Mesendoderm (in vitro differentiated cells): ENCODE data around the gene SETD5.

Experiments used
- DNase-seq: peaks from one replicate; pipeline ENCODE4 v3.0.0; 2013
- H2AK5ac ChIP-seq: 2 replicates; pipeline ENCODE4 v1.6.1; 2013; ENCODE audit warnings: low read length, inconsistent platforms
- H2BK120ac ChIP-seq: 2 replicates; pipeline ENCODE4 v1.6.1; 2013; ENCODE audit warnings: low read depth, mild to moderate bottlenecking, low read length, moderate library complexity, mixed read lengths
- H2BK15ac ChIP-seq: replicated peaks from 2 replicates; pipeline ENCODE4 v1.6.1; 2013; ENCODE audit warnings: low read depth, mild to moderate bottlenecking, moderate library complexity
- H2BK5ac ChIP-seq: 2 replicates; pipeline ENCODE4 v1.6.1; 2013; ENCODE audit warnings: low read length, inconsistent platforms
- H3K18ac ChIP-seq: 2 replicates; pipeline ENCODE4 v1.6.1; 2013; ENCODE audit warnings: mild to moderate bottlenecking, low read length, mixed read lengths
- H3K23ac ChIP-seq: one replicate; pipeline ENCODE4 v1.6.1; 2013; ENCODE audit warnings: low read length
- H3K27ac ChIP-seq: 2 replicates; pipeline ENCODE4 v1.5.1; 2013; ENCODE audit warnings: low read depth, mild to moderate bottlenecking, inconsistent platforms, low read length, moderate library complexity
- H3K27me3 ChIP-seq: 2 replicates; pipeline ENCODE4 v1.6.1; 2013; ENCODE audit warnings: low read length, control low read depth, mild to moderate bottlenecking, inconsistent platforms; ENCODE audit not compliant: insufficient read depth, poor library complexity
- H3K36me3 ChIP-seq: 2 replicates; pipeline ENCODE4 v1.6.1; 2013; ENCODE audit warnings: low read length, inconsistent platforms; ENCODE audit not compliant: control insufficient read depth, insufficient read depth
- H3K4ac ChIP-seq: one replicate; pipeline ENCODE4 v1.6.1; 2013; ENCODE audit warnings: low read depth, mild to moderate bottlenecking, low read length, moderate library complexity
- H3K4me1 ChIP-seq: 2 replicates; pipeline ENCODE4 v1.6.1; 2013; ENCODE audit warnings: low read depth, low read length, inconsistent platforms; ENCODE audit not compliant: control insufficient read depth
- H3K4me2 ChIP-seq: 2 replicates; pipeline ENCODE4 v1.6.1; 2013; ENCODE audit warnings: low read length
- H3K4me3 ChIP-seq: 2 replicates; pipeline ENCODE4 v1.5.1; 2013; ENCODE audit warnings: mild to moderate bottlenecking, low read length
- H3K56ac ChIP-seq: one replicate; pipeline ENCODE4 v1.6.1; 2013; ENCODE audit warnings: low read length
- H3K79me1 ChIP-seq: 2 replicates; pipeline ENCODE4 v1.6.1; 2013; ENCODE audit warnings: low read length, inconsistent platforms
- H3K79me2 ChIP-seq: 2 replicates; pipeline ENCODE4 v1.6.1; 2013; ENCODE audit warnings: mild to moderate bottlenecking, low read length; ENCODE audit not compliant: control insufficient read depth, insufficient read depth
- H3K9ac ChIP-seq: 2 replicates; pipeline ENCODE4 v1.6.1; 2013; ENCODE audit warnings: low read length, inconsistent platforms
- H4K5ac ChIP-seq: one replicate; pipeline ENCODE4 v1.6.1; 2013; ENCODE audit warnings: low read length
- H4K8ac ChIP-seq: one replicate; pipeline ENCODE4 v1.6.1; 2013; ENCODE audit warnings: low read depth, mild to moderate bottlenecking, control low read depth, low read length, moderate library complexity
- WGBS: extraction: QIAGEN DNeasy Blood & Tissue Kit; methylation state at CpG from one replicate; pipeline ENCODE4 v1.1.7; 2013; ENCODE audit warnings: low lambda C conversion rate, missing lambda C conversion rate; ENCODE audit not compliant: insufficient coverage; ENCODE audit errors: extremely low coverage; 5-methylcytosine and 5-hydroxymethylcytosine counted together

The SETD5 gene

GRCh38 chr3:9412293-9412692 is 14.9 kb downstream of the SETD5 start:
- Histone ChIP-seq H3K79me1 (no peaks in the 10 kb centered on the region), H4K5ac (no peak overlapping the region), H2BK5ac (no peak overlapping the region), H2BK120ac (no peak overlapping the region), H3K9ac (no peak overlapping the region), H3K79me2 (peaks cover 81% of the 10 kb centered on the region), H3K36me3 (no peaks in the 10 kb centered on the region), H3K27me3 (no peaks in the 10 kb centered on the region), H3K4me3 (no peak overlapping the region), H4K8ac (no peak overlapping the region), H3K4me2 (no peak overlapping the region), H3K4ac (no peak overlapping the region), H2BK15ac (no peak overlapping the region), H3K27ac (no peak overlapping the region), H3K56ac (no peak overlapping the region), H2AK5ac (no peak overlapping the region), H3K18ac (no peak overlapping the region), H3K4me1 (no peaks in the 10 kb centered on the region), H3K23ac (no peak overlapping the region)
- WGBS: no CpG with 5 or more reads among the region's 1 CpG
- no peak for DNase-seq

DNA sequence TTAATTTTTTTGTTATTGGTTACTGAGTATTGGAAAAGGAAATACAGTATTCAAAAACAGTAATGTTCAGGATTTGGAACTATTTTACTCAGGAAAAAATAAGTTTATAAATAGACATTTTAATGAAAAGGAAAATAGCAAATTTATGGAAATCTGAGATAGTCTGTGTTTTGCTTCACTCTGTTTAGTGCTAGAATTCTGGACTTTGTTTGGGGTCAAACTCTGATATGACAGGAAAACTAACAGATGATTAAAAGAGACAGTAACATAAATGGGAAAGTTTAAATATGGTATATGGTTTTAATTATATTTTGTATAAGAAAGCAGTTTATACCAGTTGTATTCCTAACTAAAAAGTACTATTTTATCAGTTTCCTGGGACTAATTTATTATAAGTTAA is 17.4 kb downstream of the SETD5 start:
- Histone ChIP-seq H3K4me1 (no peaks in the 10 kb centered on the region), H2BK15ac (no peak overlapping the region), H2AK5ac (no peak overlapping the region), H3K18ac (no peak overlapping the region), H3K4me3 (no peak overlapping the region), H3K36me3 (no peaks in the 10 kb centered on the region), H3K79me2 (peaks cover 75% of the 10 kb centered on the region), H3K56ac (no peak overlapping the region), H3K4ac (no peak overlapping the region), H3K27ac (no peak overlapping the region), H2BK5ac (no peak overlapping the region), H2BK120ac (no peak overlapping the region), H3K27me3 (no peaks in the 10 kb centered on the region), H3K4me2 (no peak overlapping the region), H4K5ac (no peak overlapping the region), H3K23ac (no peak overlapping the region), H3K9ac (no peak overlapping the region), H3K79me1 (no peaks in the 10 kb centered on the region), H4K8ac (no peak overlapping the region)
- no peak for DNase-seq

DNA sequence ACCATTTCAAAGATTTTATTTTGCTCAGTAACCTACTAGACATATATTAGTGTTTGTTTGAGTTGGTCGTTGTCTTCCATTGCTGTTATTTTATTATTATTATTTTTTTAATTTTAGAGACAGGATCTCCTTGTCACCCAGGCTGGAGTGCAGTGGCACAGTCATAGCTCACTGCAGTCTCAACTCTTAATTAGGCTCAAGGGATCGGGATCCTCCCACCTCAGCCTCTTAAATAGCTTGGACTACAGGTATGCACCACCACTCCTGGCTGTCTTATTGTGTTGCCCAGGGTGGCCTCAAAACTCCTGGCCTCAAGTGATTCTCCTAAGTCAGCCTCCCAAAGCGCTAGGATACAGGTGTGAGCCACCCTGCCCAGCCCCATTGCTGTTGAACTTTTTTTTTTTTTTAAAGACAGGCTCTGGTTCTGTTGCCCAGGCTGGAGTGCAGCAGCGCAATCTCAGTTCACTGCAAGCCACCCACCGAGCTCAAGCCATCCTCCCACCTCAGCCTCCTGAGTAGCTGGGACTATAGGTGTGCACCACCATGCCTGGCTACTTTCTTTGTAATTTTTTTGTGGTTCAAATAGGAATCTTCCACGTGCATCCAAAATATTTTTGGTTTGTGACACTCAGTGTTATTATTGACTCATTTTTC is 18.2 kb downstream of the SETD5 start:
- Histone ChIP-seq H3K27me3 (no peaks in the 10 kb centered on the region), H3K4me1 (no peaks in the 10 kb centered on the region), H3K79me2 (peaks cover 72% of the 10 kb centered on the region), H3K56ac (no peak overlapping the region), H2BK5ac (no peak overlapping the region), H3K27ac (no peak overlapping the region), H3K18ac (no peak overlapping the region), H4K5ac (no peak overlapping the region), H3K9ac (no peak overlapping the region), H2BK120ac (no peak overlapping the region), H3K79me1 (no peaks in the 10 kb centered on the region), H2AK5ac (no peak overlapping the region), H3K36me3 (no peaks in the 10 kb centered on the region), H3K4ac (no peak overlapping the region), H3K4me2 (no peak overlapping the region), H4K8ac (no peak overlapping the region), H3K23ac (no peak overlapping the region), H3K4me3 (no peak overlapping the region), H2BK15ac (no peak overlapping the region)
- DNase-seq: no peak
- no CpG with 5 or more reads among the region's 6 CpGs for WGBS

- H2BK5ac ChIP-seq: no peak overlapping the region
- no peak overlapping the region for H2AK5ac ChIP-seq
- no peaks in the 10 kb centered on the region for H3K4me1 ChIP-seq
- WGBS: no CpG with 5 or more reads among the region's 3 CpGs
- H3K36me3 ChIP-seq: no peaks in the 10 kb centered on the region
- H3K27ac ChIP-seq: no peak overlapping the region
- H3K79me1 ChIP-seq: no peaks in the 10 kb centered on the region
- no peak overlapping the region for H3K4me3 ChIP-seq
- H2BK120ac ChIP-seq: no peak overlapping the region
- no peak overlapping the region for H3K23ac ChIP-seq
- no peak overlapping the region for H3K56ac ChIP-seq
- H3K9ac ChIP-seq: no peak overlapping the region
- no peak overlapping the region for H4K5ac ChIP-seq
- no peak for DNase-seq
- no peaks in the 10 kb centered on the region for H3K27me3 ChIP-seq
- no peak overlapping the region for H3K4me2 ChIP-seq
- no peak overlapping the region for H3K18ac ChIP-seq
- peaks cover 73% of the 10 kb centered on the region for H3K79me2 ChIP-seq
- H2BK15ac ChIP-seq: no peak overlapping the region
- H4K8ac ChIP-seq: no peak overlapping the region
- H3K4ac ChIP-seq: no peak overlapping the region
These were observed 18.8 kb downstream of the SETD5 start for GRCh38 chr3:9416139-9416780.

DNA sequence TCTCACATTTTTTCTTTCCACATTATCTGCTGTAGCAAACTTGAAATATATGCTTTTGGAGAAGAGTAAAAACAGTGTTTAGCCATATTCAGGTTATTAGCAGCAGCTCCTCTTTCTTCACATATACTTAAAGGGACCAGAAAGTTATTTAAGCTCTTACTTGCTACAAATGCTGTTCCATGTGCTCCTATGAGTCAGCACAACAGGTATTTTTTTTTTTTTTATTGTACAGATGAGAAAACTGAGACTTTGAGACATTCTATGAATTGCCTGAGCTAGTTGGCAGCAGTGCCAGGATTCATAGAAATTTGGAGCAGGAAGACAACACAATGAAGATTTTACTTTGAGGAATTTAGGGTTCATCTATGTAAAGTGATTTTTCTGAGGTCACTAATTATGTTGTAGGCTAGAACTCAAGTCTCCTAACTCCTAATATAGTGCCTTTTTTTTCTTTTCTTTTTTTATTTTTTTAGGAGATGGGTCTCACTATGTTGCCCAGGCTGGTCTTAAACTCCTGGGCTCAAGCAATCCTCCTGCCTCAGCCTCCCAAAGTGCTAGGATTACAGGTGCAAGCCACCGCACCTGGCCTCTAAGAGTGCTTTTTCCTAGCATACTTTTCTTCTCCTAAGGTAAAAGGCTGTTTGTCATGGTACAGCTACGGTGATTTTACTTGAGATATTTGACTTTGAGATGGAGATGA is 23.6 kb downstream of the SETD5 start:
- H3K23ac ChIP-seq: no peak overlapping the region
- no peak overlapping the region for H4K5ac ChIP-seq
- H2BK120ac ChIP-seq: no peak overlapping the region
- no peak overlapping the region for H2BK15ac ChIP-seq
- no peaks in the 10 kb centered on the region for H3K36me3 ChIP-seq
- no peak overlapping the region for H3K27ac ChIP-seq
- no peak overlapping the region for H3K4ac ChIP-seq
- H2BK5ac ChIP-seq: no peak overlapping the region
- WGBS: no CpG with 5 or more reads among the region's 2 CpGs
- H3K56ac ChIP-seq: no peak overlapping the region
- no peaks in the 10 kb centered on the region for H3K27me3 ChIP-seq
- no peak overlapping the region for H3K9ac ChIP-seq
- H3K4me2 ChIP-seq: no peak overlapping the region
- H3K4me3 ChIP-seq: no peak overlapping the region
- H3K79me2 ChIP-seq: peaks cover 63% of the 10 kb centered on the region
- H3K18ac ChIP-seq: no peak overlapping the region
- no peak for DNase-seq
- H3K79me1 ChIP-seq: no peaks in the 10 kb centered on the region
- peaks cover 3% of the 10 kb centered on the region for H3K4me1 ChIP-seq
- H2AK5ac ChIP-seq: no peak overlapping the region
- H4K8ac ChIP-seq: no peak overlapping the region
